Fibroblast of mammary gland (primary cell): ENCODE data around the gene GLYR1.

Source experiments
- DNase-seq: peaks from one replicate; pipeline ENCODE4 v3.0.0-alpha.2; 2010; ENCODE audit warnings: low read depth
- H3K4me3 ChIP-seq: 2 replicates; pipeline ENCODE4 v1.5.1; 2011; ENCODE audit warnings: low read depth, mild to moderate bottlenecking, low read length, moderate library complexity; ENCODE audit not compliant: control insufficient read depth
- CTCF ChIP-seq: conservative IDR thresholded peaks from 2 replicates; pipeline ENCODE4 v1.5.1; 2011; ENCODE audit warnings: low read depth, low read length, inconsistent platforms; ENCODE audit not compliant: control insufficient read depth, insufficient read depth

The GLYR1 gene

GRCh38 chr16:4869147-4869805, 22.2 kb upstream of the GLYR1 start:
- no peak for DNase-seq
- H3K4me3 ChIP-seq: no peak overlapping the region
- no peak for TF ChIP-seq CTCF

- no peak for TF ChIP-seq CTCF
- DNase-seq: no peak
- H3K4me3 ChIP-seq: no peak overlapping the region
These were observed 21.4 kb upstream of the GLYR1 start for GRCh38 chr16:4868535-4868934.

- DNase-seq: no peak
- no peak for TF ChIP-seq CTCF
- H3K4me3 ChIP-seq: no peak overlapping the region
These were observed 20.9 kb upstream of the GLYR1 start for GRCh38 chr16:4868026-4868425.

GRCh38 chr16:4866586-4866985, 19.5 kb upstream of the GLYR1 start:
- no peak overlapping the region for H3K4me3 ChIP-seq
- no peak for DNase-seq
- no peak for TF ChIP-seq CTCF

- no peak overlapping the region for H3K4me3 ChIP-seq
- DNase-seq: no peak
- no peak for TF ChIP-seq CTCF
These were observed 18.3 kb upstream of the GLYR1 start for GRCh38 chr16:4865231-4865860.

- DNase-seq: no peak
- no peak for TF ChIP-seq CTCF
- no peak overlapping the region for H3K4me3 ChIP-seq
These were observed 17.6 kb upstream of the GLYR1 start for GRCh38 chr16:4864728-4865127.
